ENCODE results near the gene DAND5.
A peak's percentile ranks its signal among the peaks of the same experiment; 100 is the strongest.

Gene DAND5

GRCh38 chr19:12969292-12969988 lies at the start of gene DAND5:
Gene DAND5 (plus strand): TSS chr19:12969576. CDS start chr19:12969661, 85 bp downstream.
- peak in 40 of 56 donors; percentile 5 to 77 (median 46) for DNase-seq

GRCh38 chr19:12921047-12921446 lies 48.3 kb upstream of the DAND5 start:
- DNase-seq = no peak

- no peak for DNase-seq
Measured at GRCh38 chr19:12922959-12923358, 46.4 kb upstream of the DAND5 start.

GRCh38 chr19:12924621-12925310 lies 44.6 kb upstream of the DAND5 start:
- no peak for DNase-seq

GRCh38 chr19:12930002-12930645 lies 39.3 kb upstream of the DAND5 start:
- no peak for DNase-seq

- no peak for DNase-seq
Measured at GRCh38 chr19:12932392-12933286, 36.7 kb upstream of the DAND5 start.

GRCh38 chr19:12933287-12934072 lies 35.9 kb upstream of the DAND5 start, which contains the start of gene FARSA:
Gene FARSA (minus strand): TSS chr19:12933711. CDS start chr19:12933696, 15 bp downstream.
- peak; percentile 38 to 98 (median 92) for DNase-seq

GRCh38 chr19:12935071-12935470 lies 34.3 kb upstream of the DAND5 start:
- DNase-seq = no peak

- no peak for DNase-seq
Measured at GRCh38 chr19:12936582-12936981, 32.8 kb upstream of the DAND5 start.

GRCh38 chr19:12937093-12937926 lies 32.1 kb upstream of the DAND5 start:
- DNase-seq = peak in 10 of 56 donors; percentile 8 to 40 (median 26)

- peak in 55 of 56 donors; percentile 76 to 100 (median 99) for DNase-seq
Measured at GRCh38 chr19:12937927-12938778, 31.2 kb upstream of the DAND5 start, which contains the start of gene CALR. Gene CALR (plus strand): TSS chr19:12938609. CDS start chr19:12938680, 71 bp downstream.

GRCh38 chr19:12938779-12939601 lies 30.4 kb upstream of the DAND5 start:
- DNase-seq = peak in 4 of 56 donors; percentile 9 to 47 (median 24)

- no peak for DNase-seq
Measured at GRCh38 chr19:12939975-12940423, 29.4 kb upstream of the DAND5 start.

GRCh38 chr19:12940897-12941296 lies 28.5 kb upstream of the DAND5 start:
- no peak for DNase-seq

- DNase-seq = no peak
Measured at GRCh38 chr19:12943437-12944044, 25.8 kb upstream of the DAND5 start.

GRCh38 chr19:12944104-12944674 lies 25.2 kb upstream of the DAND5 start:
- DNase-seq = no peak

All from amygdala (tissue), 56 donors.